ENCODE data around the gene SLC22A23. TPM values are rescaled to one million over a fixed set of nuclear protein-coding genes. Genes with fewer than 3 reads are reported as not detected.
"Not testable (repeated sequence)": the region's sequence is repeated elsewhere in the genome, so short reads cannot be mapped to it uniquely, and the experiment has no call there.

Gene SLC22A23
- total and polyA plus RNA-seq, 8 donors = 5.9 to 241 (median 18.9) TPM

DNA sequence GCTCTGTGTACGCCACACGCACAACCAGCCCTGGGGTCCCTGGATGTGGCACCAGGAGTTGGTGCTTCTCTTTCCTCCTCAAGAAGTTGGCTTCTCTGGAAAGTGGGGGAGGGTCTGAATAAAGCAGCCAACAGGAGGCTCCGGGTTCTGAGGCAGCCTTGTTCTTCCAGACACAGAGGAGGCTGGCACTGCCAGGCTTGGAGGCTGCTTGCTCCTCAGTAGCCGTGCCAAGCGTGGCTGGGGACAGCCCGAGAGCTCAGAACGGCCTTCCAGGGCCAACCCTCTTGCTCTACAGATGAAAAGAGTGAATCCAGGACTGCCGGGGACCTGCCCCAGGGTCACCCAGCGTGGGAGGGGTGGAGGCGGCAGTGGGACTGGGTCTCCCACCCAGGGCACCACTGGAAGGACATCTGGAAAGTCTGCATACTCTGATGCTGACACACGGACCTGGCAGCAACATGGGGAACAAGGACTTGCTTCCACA lies 70.4 kb downstream of the SLC22A23 start:
- Histone ChIP-seq H3K27ac (peak overlapping the region; percentile 53 to 88 (median 75)), H3K4me1 (peaks cover 35 to 70% (median 38%) of the 10 kb centered on the region in 4 donors)

DNA sequence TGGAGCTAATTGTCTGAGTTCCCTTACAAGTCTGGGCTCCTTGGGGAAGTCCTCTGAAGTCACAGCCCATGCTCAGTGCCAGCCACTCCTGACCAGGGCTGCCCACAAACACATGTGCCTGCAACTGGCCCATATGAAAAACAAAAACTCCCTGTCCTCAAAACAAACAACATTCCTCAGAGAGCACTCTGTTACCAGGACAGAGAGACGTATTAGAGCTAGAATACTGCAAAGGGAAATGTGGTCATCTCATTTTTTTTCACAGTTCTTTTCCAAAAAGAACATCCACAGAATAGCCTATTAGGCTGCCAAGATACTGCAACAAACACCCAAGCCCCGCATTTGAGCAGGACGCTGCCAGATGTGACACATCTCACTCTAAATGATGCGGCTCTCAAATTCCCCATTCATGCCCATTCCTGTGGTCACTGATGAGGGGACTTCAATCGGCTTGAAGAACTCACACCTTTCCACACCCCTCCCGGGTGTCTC lies 71.1 kb downstream of the SLC22A23 start:
- peaks cover 38 to 71% (median 45%) of the 10 kb centered on the region in 4 donors for H3K4me1 ChIP-seq
- H3K36me3 ChIP-seq = no peaks in the 10 kb centered on the region
- intact Hi-C loops (cut with DNase I; ENCODE audit: low total_unique reads) = no loop called here
- 47 to 70% (median 54%) methylated on average over 6 of the region's 6 CpGs for WGBS, 5 donors
- H3K27me3 ChIP-seq = no peaks in the 10 kb centered on the region
- TF ChIP-seq CTCF (IDR thresholded peaks at IDR 0.05) (no peak), POLR2AphosphoS5 (IDR thresholded peaks at IDR 0.05) (no peak), POLR2A (IDR thresholded peaks at IDR 0.05) (no peak), EP300 (IDR thresholded peaks at IDR 0.05) (no peak)
- DNase-seq = no peak
- peak overlapping the region; percentile 53 to 88 (median 75) for H3K27ac ChIP-seq
- H3K9me3 ChIP-seq = no peaks in the 10 kb centered on the region
- H3K4me3 ChIP-seq = no peak overlapping the region

More for the DNA sequence above, 70.4 kb downstream of the SLC22A23 start:
- intact Hi-C loops (cut with DNase I; ENCODE audit: low total_unique reads) = no loop called here
- H3K9me3 ChIP-seq = no peaks in the 10 kb centered on the region
- no peak overlapping the region for H3K4me3 ChIP-seq
- 32 to 68% (median 42%) methylated on average over 9 to 11 of the region's 11 CpGs for WGBS, 5 donors
- TF ChIP-seq POLR2AphosphoS5 (IDR thresholded peaks at IDR 0.05) (no peak), POLR2A (IDR thresholded peaks at IDR 0.05) (no peak), EP300 (IDR thresholded peaks at IDR 0.05) (no peak), CTCF (IDR thresholded peaks at IDR 0.05) (no peak)
- no peaks in the 10 kb centered on the region for H3K27me3 ChIP-seq
- H3K36me3 ChIP-seq = no peaks in the 10 kb centered on the region
- peak in 1 of 2 donors; percentile 84 for DNase-seq

DNA sequence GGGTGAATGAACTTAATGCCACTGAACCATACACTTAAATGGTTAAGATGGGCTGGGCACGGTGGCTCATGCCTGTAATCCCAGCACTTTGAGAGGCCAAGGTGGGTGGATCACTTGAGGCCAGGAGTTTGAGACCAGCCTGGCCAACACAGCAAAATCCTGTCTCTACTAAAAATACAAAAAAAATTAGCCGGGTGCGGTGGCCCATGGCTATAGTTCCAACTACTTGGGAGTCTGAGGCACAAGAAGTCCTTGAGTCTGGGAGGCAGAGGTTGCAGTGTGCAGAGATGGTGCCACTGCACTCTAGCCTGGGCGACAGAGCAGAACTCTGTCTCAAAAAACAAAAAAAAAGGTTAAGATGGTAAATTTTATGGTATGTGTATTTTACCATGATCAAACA lies 71.7 kb downstream of the SLC22A23 start:
- peaks cover 34 to 71% (median 46%) of the 10 kb centered on the region in 4 donors for H3K4me1 ChIP-seq
- WGBS, 5 donors = 81 to 94% (median 90%) methylated on average over 4 of the region's 4 CpGs
- DNase-seq; intact Hi-C loops (cut with DNase I; ENCODE audit: low total_unique reads); H3K4me3 ChIP-seq; H3K36me3 ChIP-seq; H3K27me3 ChIP-seq; H3K9me3 ChIP-seq: not testable (repeated sequence)
- H3K27ac ChIP-seq = peak overlapping the region; percentile 19 to 88 (median 75)

- DNase-seq = no peak
- no peaks in the 10 kb centered on the region for H3K27me3 ChIP-seq
- TF ChIP-seq CTCF (IDR thresholded peaks at IDR 0.05) (no peak), POLR2AphosphoS5 (IDR thresholded peaks at IDR 0.05) (no peak), EP300 (IDR thresholded peaks at IDR 0.05) (no peak), POLR2A (IDR thresholded peaks at IDR 0.05) (no peak)
- intact Hi-C loops (cut with DNase I; ENCODE audit: low total_unique reads) = no loop called here
- peak overlapping the region; percentile 24 to 88 (median 77) for H3K27ac ChIP-seq
- no peaks in the 10 kb centered on the region for H3K36me3 ChIP-seq
- 66 to 72% (median 71%) methylated on average over 9 of the region's 9 CpGs for WGBS, 5 donors
- no peak overlapping the region for H3K4me3 ChIP-seq
- H3K9me3 ChIP-seq = no peaks in the 10 kb centered on the region
- H3K4me1 ChIP-seq = peaks cover 33 to 71% (median 50%) of the 10 kb centered on the region in 4 donors
Observed at GRCh38 chr6:3384241-3385143, 72.4 kb downstream of the SLC22A23 start.

All from stomach (tissue), 9 donors.